ENCODE measurements around the gene RDX. TPM values are rescaled to one million over a fixed set of nuclear protein-coding genes. Genes with fewer than 3 reads are reported as not detected.

The RDX gene
- total and polyA plus RNA-seq, 2 donors (not counting 1 experiment from before 2014, with no cell fraction given), result 4.4 to 34.8 TPM

- Histone ChIP-seq H3K4me1 (ENCODE audit: control insufficient read depth in 2 of 2, insufficient read depth in 2 of 2, low read length in 2 of 2) (no peaks in the 10 kb centered on the region), H3K36me3 (replicated peaks in 1 of 2; ENCODE audit: control extremely low read depth in 1 of 2, control insufficient read depth in 1 of 2, extremely low read depth in 1 of 2, insufficient read depth in 2 of 2, low read length in 1 of 2) (no peaks in the 10 kb centered on the region), H3K4me3 (ENCODE audit: control extremely low read depth in 1 of 5, extremely low read depth in 1 of 5, insufficient read depth in 1 of 5, low read depth in 2 of 5, low read length in 4 of 5) (no peak overlapping the region), H3K9ac (ENCODE audit: low read length) (no peak overlapping the region), H2AFZ (ENCODE audit: insufficient read depth, low read depth, low read length, poor library complexity, severe bottlenecking) (no peak overlapping the region), H3K27ac (ENCODE audit: low read length in 2 of 2) (no peak overlapping the region), H4K20me1 (ENCODE audit: control insufficient read depth, insufficient read depth, low read length, poor library complexity, severe bottlenecking) (no peaks in the 10 kb centered on the region), H3K4me2 (replicated peaks; ENCODE audit: low read depth, low read length, poor library complexity, severe bottlenecking) (no peak overlapping the region), H3K9me3 (ENCODE audit: control extremely low read depth in 1 of 3, control insufficient read depth in 2 of 3, insufficient read depth in 1 of 3, low read length in 2 of 3) (no peaks in the 10 kb centered on the region), H3K27me3 (replicated peaks in 1 of 4; ENCODE audit: control extremely low read depth in 1 of 4, control insufficient read depth in 3 of 4, insufficient read depth in 4 of 4, low read length in 3 of 4) (no peaks in the 10 kb centered on the region), H3K79me2 (ENCODE audit: control insufficient read depth, insufficient read depth, low read length) (no peaks in the 10 kb centered on the region)
- Mint-ChIP-seq H3K27me3 (peaks cover 2% of the 10 kb centered on the region), H3K9me3 (ENCODE audit: insufficient read depth) (no peaks in the 10 kb centered on the region), H3K4me3 (no peak overlapping the region), H3K27ac (no peak overlapping the region), H3K4me1 (no peaks in the 10 kb centered on the region)
- ATAC-seq (ENCODE audit: low read depth) (no peak), DNase-seq (no peak)
- ChIA-PET POLR2A (no interaction called here), CTCF (no interaction called here)
- intact Hi-C loops (cut with micrococcal nuclease), result no loop called here
- no peak for TF ChIP-seq EZH2 (IDR thresholded peaks at IDR 0.05; ENCODE audit: borderline replicate concordance, insufficient read depth, low read depth, low read length, poor library complexity, severe bottlenecking)
- no peak for TF ChIP-seq CTCF (IDR thresholded peaks at IDR 0.05)
- WGBS (ENCODE audit: insufficient coverage), result no CpG with 5 or more reads among the region's 1 CpG
These were observed 144.2 kb downstream of the RDX start for GRCh38 chr11:110152199-110152598.

DNA sequence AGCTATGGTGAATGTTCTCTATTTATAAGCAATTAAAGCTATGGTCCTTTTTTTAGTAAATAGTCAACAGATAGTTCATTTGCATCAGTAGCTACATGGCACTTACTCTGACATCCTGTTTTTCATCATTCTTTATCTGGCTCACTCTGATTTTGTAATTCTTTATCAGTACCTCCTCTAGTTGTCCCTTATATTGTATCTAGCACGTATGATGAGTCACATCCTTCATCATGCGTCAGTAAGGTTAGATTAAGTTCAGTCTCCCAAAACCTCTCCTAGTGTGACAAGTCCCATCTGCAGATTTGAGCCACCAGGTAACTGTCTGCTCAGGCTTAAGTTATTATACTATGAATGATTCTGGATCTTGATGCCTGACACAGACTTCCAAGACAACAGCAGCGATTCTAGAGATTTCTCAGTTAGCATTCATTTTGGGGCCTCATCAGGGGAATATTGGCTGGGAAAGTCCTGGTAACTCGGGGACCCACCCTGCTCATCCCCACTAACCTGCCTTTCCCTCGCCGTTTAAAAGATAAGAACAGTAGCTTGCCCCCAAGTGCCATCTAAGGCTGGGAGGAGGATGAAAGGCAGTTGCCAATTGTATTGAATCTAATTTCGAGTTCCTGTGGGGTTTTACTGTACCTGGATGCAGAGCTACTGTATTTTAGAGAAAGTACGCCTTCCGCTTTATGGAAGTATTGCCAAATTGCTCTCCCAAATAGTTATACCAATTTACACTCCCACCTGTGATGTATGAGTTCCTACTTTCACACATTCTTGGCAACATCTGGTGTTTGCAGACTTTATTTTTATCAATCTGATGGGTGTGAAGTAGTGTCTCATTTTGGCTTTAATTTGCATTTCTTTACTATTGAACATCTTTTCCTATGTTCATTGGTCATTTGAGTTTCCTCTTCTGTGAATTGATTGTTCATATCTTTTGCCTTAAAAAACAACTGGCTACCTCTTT, 147.4 kb downstream of the RDX start:
- H3K4me1 ChIP-seq (ENCODE audit: control insufficient read depth in 2 of 2, insufficient read depth in 2 of 2, low read length in 2 of 2), result no peaks in the 10 kb centered on the region
- DNase-seq (no peak), ATAC-seq (ENCODE audit: low read depth) (no peak)
- Mint-ChIP-seq H3K4me1 (no peaks in the 10 kb centered on the region), H3K27ac (no peak overlapping the region), H3K9me3 (ENCODE audit: insufficient read depth) (no peaks in the 10 kb centered on the region), H3K4me3 (no peak overlapping the region), H3K27me3 (peaks cover 6% of the 10 kb centered on the region)
- intact Hi-C loops (cut with micrococcal nuclease), result no loop called here
- no peak overlapping the region for H2AFZ ChIP-seq (ENCODE audit: insufficient read depth, low read depth, low read length, poor library complexity, severe bottlenecking)
- H3K4me2 ChIP-seq (replicated peaks; ENCODE audit: low read depth, low read length, poor library complexity, severe bottlenecking), result no peak overlapping the region
- TF ChIP-seq EZH2 (IDR thresholded peaks at IDR 0.05; ENCODE audit: borderline replicate concordance, insufficient read depth, low read depth, low read length, poor library complexity, severe bottlenecking), result no peak
- no peak for TF ChIP-seq CTCF (IDR thresholded peaks at IDR 0.05)
- H3K9me3 ChIP-seq (ENCODE audit: control extremely low read depth in 1 of 3, control insufficient read depth in 2 of 3, insufficient read depth in 1 of 3, low read length in 2 of 3), result no peaks in the 10 kb centered on the region
- H3K36me3 ChIP-seq (replicated peaks in 1 of 2; ENCODE audit: control extremely low read depth in 1 of 2, control insufficient read depth in 1 of 2, extremely low read depth in 1 of 2, insufficient read depth in 2 of 2, low read length in 1 of 2), result no peaks in the 10 kb centered on the region
- no peaks in the 10 kb centered on the region for H3K79me2 ChIP-seq (ENCODE audit: control insufficient read depth, insufficient read depth, low read length)
- no peak overlapping the region for H3K4me3 ChIP-seq (ENCODE audit: control extremely low read depth in 1 of 5, extremely low read depth in 1 of 5, insufficient read depth in 1 of 5, low read depth in 2 of 5, low read length in 4 of 5)
- H4K20me1 ChIP-seq (ENCODE audit: control insufficient read depth, insufficient read depth, low read length, poor library complexity, severe bottlenecking), result no peaks in the 10 kb centered on the region
- H3K9ac ChIP-seq (ENCODE audit: low read length), result no peak overlapping the region
- ChIA-PET CTCF (no interaction called here), POLR2A (no interaction called here)
- 90% methylated on average over 2 of the region's 9 CpGs for WGBS (ENCODE audit: insufficient coverage)
- no peaks in the 10 kb centered on the region for H3K27me3 ChIP-seq (replicated peaks in 1 of 4; ENCODE audit: control extremely low read depth in 1 of 4, control insufficient read depth in 3 of 4, insufficient read depth in 4 of 4, low read length in 3 of 4)
- H3K27ac ChIP-seq (ENCODE audit: low read length in 2 of 2), result no peak overlapping the region
